Amniotic epithelial cell (primary cell): ENCODE results near the gene FAS.

Experiments
- DNase-seq: peaks from one replicate; pipeline ENCODE4 v3.0.0-alpha.2; 2010; ENCODE audit warnings: low read depth

FAS gene

GRCh38 chr10:88990384-88991160 lies at the start of gene FAS:
FAS (plus strand) TSS chr10:88990798; CDS start chr10:88990877, 79 bp downstream.
- peak; percentile 73 for DNase-seq

GRCh38 chr10:88941026-88941425 lies 49.6 kb upstream of the FAS start:
- no peak for DNase-seq

- DNase-seq = no peak
Measured at GRCh38 chr10:88943778-88944177, 46.8 kb upstream of the FAS start.

GRCh38 chr10:88944813-88945212 lies 45.8 kb upstream of the FAS start:
- no peak for DNase-seq

GRCh38 chr10:88946200-88946599 lies 44.4 kb upstream of the FAS start:
- DNase-seq = no peak

- peak; percentile 81 for DNase-seq
Measured at GRCh38 chr10:88946965-88947590, 43.5 kb upstream of the FAS start.

- DNase-seq = no peak
Measured at GRCh38 chr10:88949051-88949450, 41.5 kb upstream of the FAS start.

GRCh38 chr10:88949912-88950837 lies 40.4 kb upstream of the FAS start:
- DNase-seq = no peak

- peak; percentile 50 for DNase-seq
Measured at GRCh38 chr10:88952647-88953111, 37.9 kb upstream of the FAS start, which contains the start of gene ACTA2. ACTA2 (minus strand) TSS chr10:88952773; CDS start chr10:88948930, 3,843 bp downstream.

- no peak for DNase-seq
Measured at GRCh38 chr10:88953662-88954061, 36.9 kb upstream of the FAS start.

GRCh38 chr10:88954458-88955083 lies 36.0 kb upstream of the FAS start:
- no peak for DNase-seq

GRCh38 chr10:88957381-88957780 lies 33.2 kb upstream of the FAS start:
- no peak for DNase-seq

- no peak for DNase-seq
Measured at GRCh38 chr10:88958721-88959120, 31.9 kb upstream of the FAS start.

GRCh38 chr10:88960802-88961201 lies 29.8 kb upstream of the FAS start:
- no peak for DNase-seq

- no peak for DNase-seq
Measured at GRCh38 chr10:88961266-88961665, 29.3 kb upstream of the FAS start.

- DNase-seq = no peak
Measured at GRCh38 chr10:88962336-88962735, 28.3 kb upstream of the FAS start.

GRCh38 chr10:88963318-88963717 lies 27.3 kb upstream of the FAS start:
- DNase-seq = no peak

- no peak for DNase-seq
Measured at GRCh38 chr10:88964360-88964759, 26.2 kb upstream of the FAS start.

GRCh38 chr10:88964869-88965415 lies 25.7 kb upstream of the FAS start:
- no peak for DNase-seq

- DNase-seq = no peak
Measured at GRCh38 chr10:88966797-88967196, 23.8 kb upstream of the FAS start.

GRCh38 chr10:88968391-88968790 lies 22.2 kb upstream of the FAS start:
- DNase-seq = no peak
